C4-2B (cell line): ENCODE results near the gene CATSPERD.

ENCODE experiments used
- ZFX ChIP-seq: fragments of 450-650 bp; IDR thresholded peaks from 2 replicates; pipeline ENCODE4 v1.6.1; 2017
- TF ChIP-seq, protein P1 (sequence below): fragments of 450-650 bp; conservative IDR thresholded peaks from 2 replicates; pipeline ENCODE4 v1.5.1; 2017; ENCODE audit warnings: mild to moderate bottlenecking

DNA sequence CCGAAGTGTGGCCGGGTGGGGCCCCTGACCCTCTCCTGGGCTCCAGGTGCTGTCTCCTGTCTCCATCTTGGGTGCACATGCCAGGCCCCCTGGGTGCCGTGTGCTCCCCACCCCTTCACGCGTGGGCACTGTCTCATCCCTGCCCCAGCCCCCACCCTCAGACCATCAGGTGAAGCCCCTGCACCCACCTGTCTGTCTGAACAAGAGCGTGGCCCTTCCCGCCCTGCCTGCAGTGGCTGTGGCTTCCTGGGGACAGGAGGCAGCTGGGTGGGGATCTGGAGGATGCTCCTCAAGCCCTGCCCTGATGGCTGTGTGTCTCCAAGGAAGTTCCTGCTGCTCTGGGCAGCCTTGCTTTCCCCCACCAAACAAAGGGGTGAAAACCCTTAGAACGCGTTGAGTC is 61.9 kb downstream of the CATSPERD start:
- TF ChIP-seq, protein P1, sequence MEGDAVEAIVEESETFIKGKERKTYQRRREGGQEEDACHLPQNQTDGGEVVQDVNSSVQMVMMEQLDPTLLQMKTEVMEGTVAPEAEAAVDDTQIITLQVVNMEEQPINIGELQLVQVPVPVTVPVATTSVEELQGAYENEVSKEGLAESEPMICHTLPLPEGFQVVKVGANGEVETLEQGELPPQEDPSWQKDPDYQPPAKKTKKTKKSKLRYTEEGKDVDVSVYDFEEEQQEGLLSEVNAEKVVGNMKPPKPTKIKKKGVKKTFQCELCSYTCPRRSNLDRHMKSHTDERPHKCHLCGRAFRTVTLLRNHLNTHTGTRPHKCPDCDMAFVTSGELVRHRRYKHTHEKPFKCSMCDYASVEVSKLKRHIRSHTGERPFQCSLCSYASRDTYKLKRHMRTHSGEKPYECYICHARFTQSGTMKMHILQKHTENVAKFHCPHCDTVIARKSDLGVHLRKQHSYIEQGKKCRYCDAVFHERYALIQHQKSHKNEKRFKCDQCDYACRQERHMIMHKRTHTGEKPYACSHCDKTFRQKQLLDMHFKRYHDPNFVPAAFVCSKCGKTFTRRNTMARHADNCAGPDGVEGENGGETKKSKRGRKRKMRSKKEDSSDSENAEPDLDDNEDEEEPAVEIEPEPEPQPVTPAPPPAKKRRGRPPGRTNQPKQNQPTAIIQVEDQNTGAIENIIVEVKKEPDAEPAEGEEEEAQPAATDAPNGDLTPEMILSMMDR = no peak
- no peak for TF ChIP-seq ZFX
